Erythroblast (primary cell): ENCODE results near the gene ERCC6L.

Experiments used
- GATA1 ChIP-seq: IDR thresholded peaks from 2 replicates; pipeline ENCODE4 v1.6.1; 2011; ENCODE audit warnings: low read depth, mild to moderate bottlenecking, control low read depth, low read length, moderate library complexity
- POLR2A ChIP-seq: IDR thresholded peaks from 2 replicates; pipeline ENCODE4 v1.6.1; 2011; ENCODE audit warnings: mild to moderate bottlenecking, low read length

- TF ChIP-seq POLR2A = no peak
- no peak for TF ChIP-seq GATA1
Measured at GRCh38 chrX:72254816-72255215, 16.0 kb upstream of the ERCC6L start.
